ENCODE data around the gene NOTCH3.
A peak's percentile ranks its signal among the peaks of the same experiment; 100 is the strongest.

The NOTCH3 gene

GRCh38 chr19:15195371-15196334 is 5.1 kb downstream of the NOTCH3 start:
- peak overlapping the region; percentile 30; the same call in 1 of the 2 replicates for H3K4me3 ChIP-seq (ENCODE audit: low read depth, low read length)
- no peak for TF ChIP-seq CTCF (IDR thresholded peaks at IDR 0.05; ENCODE audit: low read depth, low read length)

DNA sequence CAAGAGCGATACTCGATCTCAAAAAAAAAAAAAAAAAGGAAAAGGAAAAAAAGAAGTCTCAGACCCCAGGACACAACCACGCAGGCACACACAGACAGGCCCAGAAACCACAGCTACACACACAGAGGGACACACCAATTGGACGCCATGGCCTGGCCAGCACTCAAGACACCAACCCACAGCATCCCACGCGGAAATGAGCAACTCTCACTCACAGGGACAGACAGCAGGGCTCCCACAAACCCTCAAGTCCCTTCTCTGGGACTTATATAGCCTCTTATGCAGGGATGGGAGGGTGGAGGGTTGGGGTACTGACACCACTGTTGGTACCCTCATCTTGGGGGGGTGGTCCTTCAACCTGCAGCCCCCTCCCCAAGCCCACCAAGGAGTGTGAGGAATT is 5.9 kb downstream of the NOTCH3 start:
- H3K4me3 ChIP-seq (ENCODE audit: low read depth, low read length): no peak overlapping the region; the same call in 1 of the 2 replicates
- no peak for TF ChIP-seq CTCF (IDR thresholded peaks at IDR 0.05; ENCODE audit: low read depth, low read length)

DNA sequence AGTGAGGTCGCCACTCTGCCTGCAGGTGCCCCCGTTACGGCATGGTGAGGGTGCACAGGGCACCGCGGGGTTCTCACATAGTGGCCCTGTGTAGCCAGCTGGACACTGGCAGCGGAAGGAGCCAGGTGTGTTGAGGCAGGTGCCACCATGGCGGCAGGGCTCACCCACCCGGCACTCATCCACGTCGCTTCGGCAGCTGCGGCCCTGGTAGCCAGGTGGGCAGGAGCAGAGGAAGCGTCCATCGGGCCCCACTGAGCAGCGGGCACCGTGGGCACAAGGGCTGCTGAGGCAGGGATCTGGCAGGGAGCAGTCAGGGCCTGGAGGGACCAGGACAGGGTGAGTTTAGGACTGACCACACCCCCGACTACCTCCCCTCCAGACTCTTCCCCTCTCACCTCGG is 8.8 kb downstream of the NOTCH3 start:
- no peak for TF ChIP-seq CTCF (IDR thresholded peaks at IDR 0.05; ENCODE audit: low read depth, low read length)
- no peak overlapping the region for H3K4me3 ChIP-seq (ENCODE audit: low read depth, low read length)

DNA sequence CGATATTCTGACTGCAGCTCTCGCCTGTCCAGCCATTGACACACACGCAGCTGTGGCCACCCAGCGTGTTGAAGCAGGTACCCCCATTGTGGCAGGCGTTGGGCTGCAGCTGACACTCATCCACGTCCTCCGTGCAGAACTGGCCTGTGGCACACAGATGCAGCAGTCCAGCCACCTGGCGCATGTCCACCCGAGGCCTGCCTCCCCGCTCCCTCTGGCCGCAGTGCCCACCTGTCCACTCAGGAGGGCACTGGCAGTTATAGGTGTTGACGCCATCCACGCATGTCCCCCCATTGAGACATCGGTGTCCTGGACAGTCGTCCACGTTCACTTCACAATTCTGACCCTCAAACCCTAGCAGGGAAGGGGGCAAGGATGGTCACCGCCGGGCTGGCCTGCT is 9.3 kb downstream of the NOTCH3 start:
- no peak for TF ChIP-seq CTCF (IDR thresholded peaks at IDR 0.05; ENCODE audit: low read depth, low read length)
- no peak overlapping the region for H3K4me3 ChIP-seq (ENCODE audit: low read depth, low read length)

DNA sequence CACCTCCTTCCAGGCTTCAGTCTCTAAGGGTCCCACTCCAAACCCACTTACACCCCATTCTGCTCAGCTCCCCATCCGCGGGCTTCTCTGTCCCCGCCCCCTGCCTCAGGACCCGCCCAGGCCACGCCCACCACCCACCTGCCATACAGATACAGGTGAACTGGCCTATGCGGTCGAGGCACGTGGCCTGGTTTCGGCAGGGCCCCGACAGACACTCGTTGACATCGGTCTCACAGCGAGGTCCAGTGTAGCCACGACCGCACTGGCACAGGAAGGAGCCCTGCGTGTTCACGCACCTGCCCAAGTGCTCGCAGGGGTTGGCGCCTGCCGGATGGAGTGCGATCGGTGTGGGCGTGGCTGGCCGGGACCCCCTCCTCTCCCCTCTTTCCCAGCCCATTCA is 11.9 kb downstream of the NOTCH3 start:
- TF ChIP-seq CTCF (IDR thresholded peaks at IDR 0.05; ENCODE audit: low read depth, low read length): no peak
- H3K4me3 ChIP-seq (ENCODE audit: low read depth, low read length): no peak overlapping the region

DNA sequence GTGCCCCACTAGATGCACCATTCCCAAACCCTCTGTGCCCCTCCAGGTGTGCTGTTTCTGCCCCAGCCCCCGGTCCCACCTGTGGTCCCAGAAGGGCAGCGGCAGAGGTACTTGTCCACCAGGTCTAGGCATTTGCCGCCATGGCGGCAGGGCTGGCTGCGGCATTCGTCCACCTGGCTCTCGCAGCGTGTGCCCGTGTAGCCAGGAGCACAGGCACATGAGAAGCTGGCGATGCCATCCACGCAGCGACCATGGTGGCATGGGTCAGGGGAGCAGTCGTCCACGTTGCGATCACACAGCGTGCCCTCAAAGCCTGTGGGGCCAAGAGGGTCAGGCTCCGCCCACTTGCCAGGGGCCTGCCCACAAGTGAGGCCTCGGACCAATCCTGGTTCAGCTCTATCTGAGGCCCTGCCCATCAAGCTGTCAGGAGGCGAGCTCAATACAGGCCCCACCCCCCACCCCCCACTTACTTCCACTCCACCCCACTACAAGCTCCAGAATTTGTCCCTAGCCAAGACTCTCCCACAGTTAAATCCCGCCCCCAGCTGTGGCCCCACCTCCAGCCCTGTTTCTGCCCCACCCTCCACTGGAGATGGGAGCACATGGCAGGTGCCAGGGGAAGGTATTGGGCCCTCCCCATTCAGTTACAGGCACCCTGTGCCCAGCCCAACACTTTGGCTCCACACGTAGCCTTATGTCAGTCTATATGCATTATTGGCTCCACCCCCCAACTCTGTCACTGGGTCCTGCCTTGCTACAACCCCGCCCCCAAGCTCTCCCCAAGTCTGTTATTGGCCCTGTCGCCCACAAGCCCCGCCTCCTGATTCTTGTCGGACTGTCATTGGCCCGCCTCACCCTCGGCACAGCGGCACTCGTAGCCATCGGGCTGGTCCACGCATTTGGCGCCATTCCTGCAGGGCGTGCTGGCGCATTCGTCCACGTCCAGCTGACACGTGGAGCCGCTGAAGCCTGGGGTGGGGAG is 13.5 kb downstream of the NOTCH3 start:
- TF ChIP-seq CTCF (IDR thresholded peaks at IDR 0.05; ENCODE audit: low read depth, low read length): no peak
- no peak overlapping the region for H3K4me3 ChIP-seq (ENCODE audit: low read depth, low read length)
